VCaP (cell line): Measurements from ENCODE around the gene HOXB8.
A peak's percentile ranks its signal among the peaks of the same experiment; 100 is the strongest.

Source experiments
- H3K27ac ChIP-seq: fragments of 450-650 bp; 2 replicates; pipeline ENCODE4 v1.5.1; 2017
- TF ChIP-seq, protein P1 (sequence below): fragments of 450-650 bp; conservative IDR thresholded peaks from 2 replicates; pipeline ENCODE4 v1.5.1; 2017; ENCODE audit warnings: mild to moderate bottlenecking, moderate library complexity

HOXB8 gene

DNA sequence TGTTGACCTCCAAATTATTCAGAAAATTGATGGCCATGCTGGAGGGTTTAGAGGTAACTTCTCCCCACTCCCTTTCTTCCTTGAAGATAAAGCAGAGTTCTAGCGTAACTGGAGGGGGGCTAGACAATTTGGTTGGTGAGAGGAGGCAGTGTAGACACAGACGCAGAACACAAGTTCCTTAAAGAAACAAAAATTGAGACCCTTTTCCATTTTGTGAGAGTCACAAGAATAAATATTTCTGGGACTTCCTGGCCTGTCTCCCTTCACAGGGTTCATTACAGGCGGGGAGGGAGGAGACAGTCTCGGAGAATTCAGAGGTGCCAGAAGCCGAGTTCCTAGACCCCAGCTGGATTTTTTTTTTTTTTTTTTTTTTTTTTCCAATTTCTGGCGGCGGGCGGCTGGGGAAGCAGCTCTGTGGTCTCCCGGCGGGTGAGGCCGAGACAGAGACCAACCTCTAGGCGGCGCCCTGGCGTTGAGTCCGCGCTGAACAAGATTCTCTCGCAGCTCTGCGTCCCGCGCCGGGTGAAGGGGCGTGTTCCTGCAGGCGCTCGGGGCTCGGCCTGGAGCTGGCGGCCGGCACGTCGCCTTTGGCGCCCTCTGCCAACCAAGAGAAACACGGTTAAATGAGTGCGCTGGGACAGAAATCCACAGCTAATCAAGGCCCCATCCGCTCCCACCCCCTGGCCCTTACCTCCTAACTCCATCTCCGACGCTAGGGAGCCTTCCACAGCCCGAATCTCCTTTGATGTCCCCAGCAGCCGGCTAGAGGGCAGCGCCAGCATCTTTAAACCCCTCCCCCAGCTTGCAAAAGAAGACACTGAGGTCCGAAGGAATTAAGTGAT lies 21.3 kb upstream of the HOXB8 start:
- TF ChIP-seq, protein P1, sequence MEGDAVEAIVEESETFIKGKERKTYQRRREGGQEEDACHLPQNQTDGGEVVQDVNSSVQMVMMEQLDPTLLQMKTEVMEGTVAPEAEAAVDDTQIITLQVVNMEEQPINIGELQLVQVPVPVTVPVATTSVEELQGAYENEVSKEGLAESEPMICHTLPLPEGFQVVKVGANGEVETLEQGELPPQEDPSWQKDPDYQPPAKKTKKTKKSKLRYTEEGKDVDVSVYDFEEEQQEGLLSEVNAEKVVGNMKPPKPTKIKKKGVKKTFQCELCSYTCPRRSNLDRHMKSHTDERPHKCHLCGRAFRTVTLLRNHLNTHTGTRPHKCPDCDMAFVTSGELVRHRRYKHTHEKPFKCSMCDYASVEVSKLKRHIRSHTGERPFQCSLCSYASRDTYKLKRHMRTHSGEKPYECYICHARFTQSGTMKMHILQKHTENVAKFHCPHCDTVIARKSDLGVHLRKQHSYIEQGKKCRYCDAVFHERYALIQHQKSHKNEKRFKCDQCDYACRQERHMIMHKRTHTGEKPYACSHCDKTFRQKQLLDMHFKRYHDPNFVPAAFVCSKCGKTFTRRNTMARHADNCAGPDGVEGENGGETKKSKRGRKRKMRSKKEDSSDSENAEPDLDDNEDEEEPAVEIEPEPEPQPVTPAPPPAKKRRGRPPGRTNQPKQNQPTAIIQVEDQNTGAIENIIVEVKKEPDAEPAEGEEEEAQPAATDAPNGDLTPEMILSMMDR, result peak; percentile 95
- 0 out of 2 replicates have a peak overlapping the region, but pooled peaks have one; percentile 10 for H3K27ac ChIP-seq

DNA sequence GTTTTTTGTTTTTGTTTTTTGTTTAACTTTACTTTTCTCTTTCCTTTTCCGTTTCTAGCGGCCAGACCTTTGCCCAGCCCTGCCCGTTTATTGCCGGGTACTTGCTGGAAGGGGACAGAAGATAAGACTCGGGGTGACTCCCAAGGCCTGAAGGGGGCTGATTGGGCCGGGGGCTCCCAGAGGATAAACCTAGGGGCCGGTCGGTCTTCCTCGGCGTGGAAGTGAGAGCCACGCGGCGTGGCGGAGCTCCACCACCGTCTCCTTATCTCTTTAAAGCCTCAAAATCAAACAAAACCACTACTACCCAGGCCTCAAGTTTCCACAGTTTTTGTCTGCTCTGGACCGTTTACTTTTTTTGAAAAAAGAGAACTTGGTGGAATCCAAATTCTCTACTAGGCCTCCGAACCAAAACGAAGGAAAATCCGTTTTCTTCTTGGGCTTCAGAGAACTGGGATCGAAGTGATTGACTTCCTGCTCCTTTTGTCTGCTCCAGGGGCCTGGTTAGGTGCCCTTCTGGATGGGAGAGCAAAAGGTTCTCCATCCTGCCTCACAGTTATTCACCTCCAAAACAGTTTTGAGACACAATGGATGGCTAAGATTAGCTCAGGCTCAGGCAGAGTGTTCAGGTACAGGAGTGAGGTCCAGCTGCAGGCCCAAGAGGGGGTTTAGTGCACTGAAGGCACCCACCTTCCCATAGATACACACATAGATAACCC lies 19.6 kb upstream of the HOXB8 start:
- H3K27ac ChIP-seq, result no peak overlapping the region
- TF ChIP-seq, protein P1, result no peak

- no peak overlapping the region for H3K27ac ChIP-seq
- TF ChIP-seq, protein P1, result no peak
Observed at GRCh38 chr17:48633266-48633677, 18.2 kb upstream of the HOXB8 start.

- no peak overlapping the region for H3K27ac ChIP-seq
- TF ChIP-seq, protein P1, result no peak
Observed at GRCh38 chr17:48632579-48633265, 17.6 kb upstream of the HOXB8 start.

GRCh38 chr17:48631693-48632578 lies 16.8 kb upstream of the HOXB8 start:
- TF ChIP-seq, protein P1, result no peak
- H3K27ac ChIP-seq, result no peak overlapping the region

- no peak overlapping the region for H3K27ac ChIP-seq
- TF ChIP-seq, protein P1, result no peak
Observed at GRCh38 chr17:48630925-48631692, 16.0 kb upstream of the HOXB8 start.
